ENCODE data around the gene SCAF11. TPM values are rescaled to one million over a fixed set of nuclear protein-coding genes. Genes with fewer than 3 reads are reported as not detected.

The SCAF11 gene
- total RNA-seq, 1 donor from 2014 or later = 124 TPM

DNA sequence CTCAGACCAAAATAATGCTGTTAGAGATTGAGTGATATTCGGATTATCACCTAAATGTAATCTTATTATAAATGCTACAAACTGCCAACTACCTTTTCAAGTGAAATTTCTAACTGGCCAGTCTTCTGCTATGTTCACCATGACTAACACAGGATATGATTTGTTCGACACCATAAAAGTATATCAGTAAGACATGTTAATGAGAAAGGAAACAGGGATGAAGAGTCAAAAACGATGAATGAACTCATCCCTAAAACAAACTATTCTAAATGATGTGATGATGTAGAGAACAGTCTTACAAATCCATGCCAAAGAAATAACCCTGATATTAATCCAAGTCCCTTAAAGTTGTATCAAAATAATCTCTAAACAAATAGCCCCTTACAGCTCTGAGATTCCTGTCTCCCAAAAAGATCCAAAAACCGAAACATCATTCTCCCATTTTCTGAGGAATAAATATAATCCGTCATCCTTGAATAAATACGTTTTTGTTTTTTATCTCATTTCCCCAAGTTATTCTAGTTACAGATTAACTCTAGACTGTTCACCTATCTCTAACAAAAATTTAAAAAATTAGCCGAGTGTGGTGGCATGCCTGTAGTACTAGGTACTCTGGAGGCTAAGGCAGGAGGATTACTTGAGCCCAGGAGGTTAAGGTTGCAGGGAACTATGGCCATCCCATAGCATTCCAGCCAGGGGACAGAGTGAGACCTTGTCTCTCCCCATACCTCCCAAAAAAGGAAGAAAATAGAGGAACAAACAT lies 9.1 kb downstream of the SCAF11 start:
- DNase-seq = no peak

DNA sequence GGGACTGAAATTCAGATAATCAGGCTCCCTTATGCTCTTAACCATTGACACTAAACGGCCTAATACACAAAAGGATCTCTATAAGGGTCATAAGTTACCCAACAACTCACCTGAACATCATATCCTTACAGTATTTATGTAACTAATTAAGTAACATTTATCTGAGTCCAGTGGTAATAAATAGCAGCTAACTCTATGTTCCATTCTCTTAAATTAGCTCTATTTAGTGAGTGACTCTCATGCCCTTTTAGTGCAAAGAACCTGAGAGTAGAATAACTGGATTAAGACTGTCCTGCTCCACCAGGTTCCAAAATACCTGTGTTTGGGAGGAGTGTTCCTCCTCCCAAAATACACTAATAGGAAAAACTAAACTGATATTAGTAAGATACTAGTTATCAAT lies 9.8 kb downstream of the SCAF11 start:
- DNase-seq = no peak

DNA sequence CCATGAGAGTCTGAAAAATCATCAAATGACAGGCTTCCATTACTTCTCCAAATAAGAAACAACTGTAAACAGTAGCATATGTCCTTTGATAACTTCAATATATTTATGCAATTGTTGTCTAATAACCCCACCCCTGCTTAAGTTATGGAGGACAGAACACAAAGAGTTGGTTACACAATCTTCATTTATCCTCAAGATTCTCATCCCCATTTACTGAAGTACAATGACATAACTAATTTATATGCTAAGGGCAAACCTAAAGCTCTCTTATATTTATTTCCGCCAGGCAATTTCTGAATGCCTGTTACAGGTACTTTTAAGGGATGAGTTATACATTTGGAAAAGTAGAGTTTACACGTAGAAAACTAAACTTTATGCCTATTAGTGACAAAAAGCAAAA lies 12.3 kb downstream of the SCAF11 start:
- no peak for DNase-seq

DNA sequence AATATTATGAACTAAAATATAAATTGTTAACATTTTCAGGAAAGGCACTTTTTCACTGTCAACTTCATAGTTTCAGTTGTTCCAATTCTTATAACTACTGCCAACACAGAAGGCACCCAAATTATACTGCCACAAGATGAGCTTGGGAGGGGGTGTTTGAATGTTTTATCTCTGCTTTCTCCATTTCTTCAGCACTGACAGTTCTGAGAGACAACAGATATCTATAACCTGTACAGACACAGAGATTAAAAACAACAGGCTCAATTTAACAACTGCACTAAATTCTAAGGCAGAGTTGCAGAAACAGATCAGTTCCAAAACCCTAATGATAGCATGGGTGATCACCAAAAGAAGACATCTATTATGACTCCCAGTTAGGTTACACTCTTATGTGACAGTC lies 12.8 kb downstream of the SCAF11 start:
- DNase-seq = no peak

DNA sequence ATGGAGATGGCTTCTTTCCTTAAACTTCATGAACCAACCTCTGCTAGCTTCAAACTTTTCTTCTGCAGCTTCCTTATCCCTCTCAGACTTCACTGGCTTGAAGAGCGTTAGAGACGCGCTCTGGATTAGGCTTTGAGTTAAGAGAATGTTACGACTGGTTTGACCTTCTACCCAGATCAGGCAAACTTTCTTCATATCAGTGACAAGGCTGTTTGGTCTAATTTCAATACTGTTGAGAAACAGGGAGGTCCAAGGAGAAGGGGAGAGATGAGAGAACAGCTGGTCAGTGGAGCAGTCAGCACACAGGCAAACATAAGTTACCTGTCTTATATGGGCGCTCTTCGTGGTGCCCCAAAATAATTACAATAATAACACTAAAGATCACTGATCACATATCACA lies 14.9 kb downstream of the SCAF11 start:
- no peak for DNase-seq

DNA sequence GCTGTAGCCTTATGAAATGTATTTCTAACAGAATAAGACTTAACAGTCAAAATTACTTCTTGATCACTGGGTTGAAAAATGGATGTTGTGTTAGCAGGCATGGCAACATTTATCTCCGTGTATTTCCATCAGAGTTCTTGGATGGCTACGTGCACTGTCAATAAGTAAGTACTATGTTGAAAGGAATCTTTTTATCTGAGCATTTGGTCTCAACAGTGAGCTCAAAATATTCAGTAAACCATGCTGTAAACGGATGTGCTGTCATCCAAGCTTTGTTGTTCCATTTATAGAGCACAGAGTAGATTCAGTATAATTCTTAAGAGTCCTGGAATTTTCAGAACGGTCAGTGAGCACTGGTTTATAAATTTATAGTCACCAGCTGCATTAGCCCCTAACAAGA lies 15.5 kb downstream of the SCAF11 start:
- DNase-seq = no peak

DNA sequence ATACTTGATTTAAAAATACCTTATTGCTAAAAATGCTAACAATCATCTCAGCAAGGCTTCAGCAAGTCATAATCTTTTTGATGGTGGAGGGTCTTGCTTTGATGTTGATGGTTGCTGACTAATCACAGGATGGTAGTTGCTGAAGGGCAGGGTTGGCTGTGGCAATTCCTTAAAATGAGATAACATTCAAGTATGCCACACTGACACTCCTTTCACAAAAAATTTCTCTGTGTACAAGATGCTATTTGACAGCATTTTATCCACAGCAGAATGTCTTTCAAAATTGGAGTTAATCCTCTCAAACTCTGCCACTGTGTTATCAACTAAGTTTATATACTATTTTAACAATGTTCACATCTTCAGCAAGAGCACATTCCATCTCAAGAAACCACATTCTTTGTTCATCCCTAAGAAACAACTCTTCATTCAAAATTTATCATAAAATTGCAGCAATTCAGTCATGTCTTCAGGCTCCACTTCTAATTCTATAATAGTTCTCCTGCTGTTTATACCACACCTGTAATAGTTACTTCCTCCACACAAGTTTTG lies 16.1 kb downstream of the SCAF11 start:
- no peak for DNase-seq

DNA sequence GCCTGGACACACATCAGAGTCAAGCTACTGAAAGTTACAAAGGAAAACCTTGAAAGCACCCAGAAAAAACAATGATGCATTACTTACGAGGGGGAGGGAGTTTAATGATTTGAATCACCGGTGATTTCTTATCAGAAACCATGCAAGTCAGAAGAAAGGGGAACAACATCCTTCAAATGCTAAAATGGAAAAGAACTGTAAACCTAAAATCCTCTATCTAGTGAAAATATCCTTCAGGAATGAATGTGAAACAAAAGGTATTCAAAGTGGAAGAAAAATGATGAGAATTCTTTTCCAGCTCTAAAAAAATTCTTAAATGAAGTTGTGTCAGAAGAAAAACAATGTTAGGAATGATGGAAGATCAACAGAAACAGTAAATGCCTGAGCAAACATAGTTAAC lies 16.8 kb downstream of the SCAF11 start:
- DNase-seq = no peak

DNA sequence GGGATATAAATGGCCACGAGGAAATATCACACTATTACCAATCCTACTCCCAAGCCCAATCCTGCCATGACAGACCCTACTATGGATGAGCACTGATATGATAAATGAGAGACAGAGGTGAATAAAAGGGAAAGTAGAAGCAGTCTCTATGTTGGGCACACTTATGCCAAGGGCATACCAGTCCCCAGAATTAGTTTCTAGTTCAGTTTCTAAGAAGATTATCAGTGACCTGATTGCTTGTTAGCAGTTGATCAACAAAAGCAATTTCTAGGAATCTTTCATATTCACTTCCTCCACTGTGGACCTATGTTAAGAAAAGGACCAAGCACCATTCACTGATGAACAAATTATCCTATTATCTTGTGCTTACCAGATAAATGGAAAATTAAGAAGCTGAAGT lies 20.0 kb downstream of the SCAF11 start:
- DNase-seq = no peak

DNA sequence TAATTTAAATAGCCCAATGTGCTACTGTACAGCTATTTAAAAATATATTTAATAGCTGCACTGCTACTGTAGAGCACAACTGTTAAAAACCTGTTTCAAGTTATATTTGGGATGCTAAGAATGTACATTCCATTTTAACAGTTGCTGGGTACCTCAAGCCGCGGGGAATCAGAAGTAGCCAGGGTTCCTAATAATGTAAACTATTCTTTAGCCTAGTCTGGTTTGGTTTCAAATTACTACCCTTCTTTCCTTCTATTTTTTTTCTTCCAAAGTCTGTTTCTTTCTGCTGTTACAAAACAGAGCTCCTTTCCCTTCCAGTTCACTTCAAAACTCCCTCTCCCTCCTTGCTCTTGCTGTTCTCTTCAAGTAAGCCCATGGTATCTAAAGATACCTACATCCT lies 21.3 kb downstream of the SCAF11 start:
- peak; percentile 14 for DNase-seq

DNA sequence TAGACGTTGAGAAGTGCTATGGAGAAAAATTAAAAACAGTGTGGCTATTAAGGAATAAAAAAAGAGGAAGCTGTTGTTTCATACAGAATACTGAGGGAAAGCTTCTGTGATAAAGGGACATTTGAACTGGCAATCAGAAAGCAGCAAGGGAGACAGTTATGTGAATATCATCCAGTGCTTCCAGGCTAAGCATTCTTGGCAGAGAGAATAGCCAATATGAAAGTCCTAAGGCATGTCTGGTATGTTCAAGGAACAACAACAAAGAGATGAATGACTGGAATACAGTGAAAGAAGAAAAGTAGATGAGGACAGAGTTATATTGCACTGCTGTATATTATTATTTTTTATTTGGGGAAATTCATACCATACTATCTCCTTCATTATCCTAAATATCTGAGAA lies 23.9 kb downstream of the SCAF11 start:
- DNase-seq = peak; percentile 41

DNA sequence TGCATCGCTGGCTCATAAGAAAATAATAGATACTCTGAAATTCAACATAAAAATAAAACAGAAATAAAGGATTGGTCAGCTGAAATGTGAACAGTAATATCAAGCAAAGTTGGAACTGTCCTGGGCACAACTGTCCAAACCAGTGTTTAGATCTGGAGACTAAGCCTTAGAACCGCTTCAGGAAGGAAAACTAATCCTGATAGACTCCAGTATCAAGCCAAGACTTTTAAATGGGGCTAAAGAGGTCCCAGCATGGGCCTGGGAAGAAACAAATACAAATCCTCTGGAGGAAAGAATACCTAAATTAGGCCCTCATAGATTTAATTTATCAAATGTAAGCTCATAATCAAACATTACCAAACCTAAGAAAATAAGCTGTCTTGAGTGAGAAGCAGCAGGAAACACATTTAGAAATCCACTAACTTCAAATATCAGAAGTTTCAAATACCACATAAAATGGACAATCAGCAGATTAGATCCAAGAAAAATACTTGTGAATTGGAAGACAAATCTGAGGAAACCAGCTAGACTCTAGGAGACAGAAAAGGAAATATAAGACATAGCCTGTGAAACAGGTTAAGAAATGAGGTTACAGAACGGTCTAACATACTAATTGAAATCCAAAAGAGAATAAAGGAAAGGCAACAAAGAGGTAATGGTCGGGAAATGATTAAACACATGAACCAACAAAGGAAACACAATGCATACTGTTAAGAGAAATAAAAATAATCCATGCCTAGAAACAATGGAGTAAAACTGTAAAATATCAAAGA lies 27.6 kb downstream of the SCAF11 start:
- DNase-seq = no peak

DNA sequence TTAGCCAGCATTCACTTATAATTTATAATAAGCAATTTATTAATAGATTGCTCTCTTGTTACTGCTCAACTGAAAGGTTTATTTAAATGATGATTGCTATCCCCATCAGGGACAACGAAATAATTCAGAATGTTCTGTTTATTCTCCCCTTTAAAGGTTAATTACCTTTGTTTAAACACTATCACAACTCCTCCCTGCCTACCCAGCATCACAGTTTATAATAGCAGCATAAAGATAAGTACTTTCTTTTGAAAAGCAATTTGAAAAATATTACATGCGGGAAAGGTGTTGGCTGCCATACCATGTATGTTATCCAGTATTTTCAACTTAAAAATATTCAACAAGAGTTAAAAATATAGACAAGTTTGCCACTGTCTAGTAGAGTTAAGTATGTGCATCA lies 30.6 kb downstream of the SCAF11 start:
- no peak for DNase-seq

DNA sequence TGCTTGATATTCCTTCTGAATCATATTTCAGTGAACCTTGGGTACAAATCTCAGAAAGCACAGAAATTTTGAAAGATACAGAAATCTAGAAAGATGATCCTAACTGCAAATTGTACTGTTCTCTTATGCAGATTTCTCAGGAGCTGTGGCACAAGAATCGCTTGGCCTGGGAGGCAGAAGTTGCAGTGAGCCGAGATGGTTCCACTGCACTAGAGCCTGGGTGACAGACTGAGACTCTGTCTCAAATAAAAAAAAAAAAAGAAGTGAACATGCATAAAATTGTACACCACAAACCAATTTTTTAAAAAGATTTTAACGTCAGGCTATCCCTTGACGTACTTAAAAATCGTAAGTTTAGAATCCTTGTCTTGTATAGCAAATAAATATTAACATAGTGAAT lies 31.3 kb downstream of the SCAF11 start:
- no peak for DNase-seq

DNA sequence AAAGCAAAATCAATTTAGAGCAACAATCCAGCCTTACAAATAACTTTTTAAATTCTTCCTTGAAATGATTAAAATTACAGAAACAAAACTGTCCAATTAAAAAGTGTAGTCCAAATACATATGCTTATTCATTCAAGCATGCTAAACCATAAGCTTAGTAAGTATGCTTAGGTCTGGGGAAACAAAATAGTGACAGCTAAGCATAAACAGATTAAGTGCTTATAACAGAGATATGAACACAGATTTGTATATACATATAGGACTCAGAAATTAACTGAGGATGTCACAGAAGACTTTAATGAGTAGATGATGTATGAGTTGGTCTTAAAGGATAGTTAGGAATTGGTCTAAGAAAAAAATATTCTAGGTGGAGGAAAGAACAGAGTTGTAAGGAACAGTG lies 41.8 kb downstream of the SCAF11 start:
- no peak for DNase-seq

DNA sequence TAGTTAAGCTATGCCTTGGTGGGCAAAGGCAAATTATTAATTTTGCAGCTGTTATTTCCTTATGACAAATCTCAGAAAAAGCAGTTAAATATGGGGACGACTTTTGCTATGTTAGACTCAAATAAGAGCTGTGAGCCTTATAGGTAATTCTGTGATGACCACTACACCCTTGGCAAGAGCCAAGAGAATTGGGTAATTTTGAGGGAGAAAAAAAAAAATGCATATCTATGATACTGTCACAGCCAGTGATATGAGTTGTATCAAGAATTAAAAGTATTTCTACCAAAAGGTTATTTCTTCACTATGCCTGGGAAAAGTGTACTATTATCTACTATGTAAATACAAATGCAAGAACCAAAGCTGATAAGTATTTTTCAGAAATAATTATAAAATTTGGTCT lies 43.9 kb downstream of the SCAF11 start:
- no peak for DNase-seq

DNA sequence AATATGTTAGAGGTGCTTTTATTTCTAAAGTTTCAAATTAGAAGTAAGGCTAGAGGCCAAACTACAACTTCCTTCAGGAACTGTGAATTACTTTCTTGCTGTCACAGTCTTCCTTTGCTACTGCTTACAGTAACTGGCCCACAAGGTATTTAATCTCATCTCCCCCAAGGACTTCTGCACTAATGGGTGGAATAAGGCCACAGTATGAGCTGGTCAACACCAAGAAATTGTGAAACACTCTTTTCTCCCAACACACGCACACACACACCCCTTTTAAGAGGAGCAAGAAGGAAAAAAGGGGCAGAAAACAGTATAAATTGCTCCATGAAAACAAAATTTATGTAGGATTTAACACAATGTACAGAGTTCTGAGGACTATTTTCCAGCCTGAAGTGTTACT lies 45.6 kb downstream of the SCAF11 start:
- no peak for DNase-seq

DNA sequence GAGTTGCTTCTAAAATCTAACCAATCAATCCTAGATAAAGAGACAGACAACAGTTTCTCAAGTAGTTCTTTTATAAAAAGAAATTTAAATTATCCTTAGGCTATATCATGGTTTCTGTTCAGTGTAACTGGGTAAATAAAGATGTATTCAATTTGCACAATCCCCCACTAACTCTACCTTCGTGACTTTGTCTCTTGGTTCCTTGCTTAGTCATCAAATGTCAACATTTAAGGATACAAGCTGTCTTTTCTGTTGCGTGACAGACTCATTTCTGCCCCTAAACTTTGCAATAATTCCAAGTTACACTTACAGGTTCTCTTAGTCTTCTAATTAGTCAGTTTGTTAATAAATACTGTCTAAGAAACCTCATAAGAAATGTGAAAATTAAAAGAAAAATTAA lies 50.6 kb downstream of the SCAF11 start:
- peak; percentile 8 for DNase-seq

DNA sequence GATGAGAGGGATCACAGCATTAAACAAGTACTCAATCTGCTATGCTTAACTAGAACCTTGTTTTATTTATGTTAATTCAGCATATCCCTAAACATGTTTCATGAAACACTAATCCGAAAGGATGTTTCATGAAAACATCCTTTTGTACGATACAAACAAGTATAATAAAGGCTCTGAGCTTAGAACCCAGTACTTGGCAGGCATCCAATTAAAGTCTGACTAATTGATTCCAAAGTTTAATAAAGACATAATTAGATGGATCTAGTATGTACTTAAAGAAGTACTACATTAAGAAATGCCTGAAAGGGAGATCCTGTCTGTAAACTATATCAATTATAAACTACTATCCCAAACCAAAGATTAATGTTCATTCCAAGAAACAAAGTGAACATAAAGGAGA lies 51.8 kb downstream of the SCAF11 start:
- DNase-seq = no peak

DNA sequence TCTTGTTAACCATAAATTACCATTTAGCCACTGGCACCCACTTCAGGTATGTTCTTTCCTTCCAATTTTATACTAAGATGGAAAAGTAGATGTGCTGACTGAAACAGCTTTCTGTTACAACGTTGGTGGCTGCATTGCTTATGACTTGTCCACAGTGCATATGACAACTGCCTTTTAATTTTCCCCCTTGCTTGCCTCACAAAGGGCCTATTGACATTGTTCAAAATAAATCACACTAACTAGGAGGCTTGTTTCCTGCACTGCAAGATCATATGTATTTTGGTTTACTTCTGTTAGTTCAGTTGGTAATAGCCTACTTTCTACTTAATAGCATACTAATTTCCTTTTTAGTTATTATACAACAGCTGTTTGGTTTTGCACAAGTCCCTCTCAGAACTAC lies 55.4 kb downstream of the SCAF11 start:
- DNase-seq = no peak

DNA sequence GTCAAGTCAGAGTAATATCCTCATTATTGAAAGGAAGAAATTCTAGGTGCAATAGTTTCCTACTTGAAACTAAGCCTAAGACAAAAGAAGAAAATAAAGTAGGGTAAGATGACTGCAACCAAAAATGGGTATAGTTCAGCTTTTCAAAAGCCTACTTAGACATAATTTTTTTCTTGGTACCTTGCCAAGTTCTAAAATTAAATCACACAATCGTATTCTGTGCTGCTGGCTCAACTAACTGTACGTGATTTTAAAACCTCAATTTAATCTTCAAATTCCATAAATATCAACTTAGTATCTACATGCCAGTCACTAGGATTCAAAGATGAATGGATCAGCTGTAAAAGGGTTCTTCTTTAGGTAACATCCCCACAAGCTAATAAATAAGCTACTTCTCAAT lies 56.9 kb downstream of the SCAF11 start:
- no peak for DNase-seq

DNA sequence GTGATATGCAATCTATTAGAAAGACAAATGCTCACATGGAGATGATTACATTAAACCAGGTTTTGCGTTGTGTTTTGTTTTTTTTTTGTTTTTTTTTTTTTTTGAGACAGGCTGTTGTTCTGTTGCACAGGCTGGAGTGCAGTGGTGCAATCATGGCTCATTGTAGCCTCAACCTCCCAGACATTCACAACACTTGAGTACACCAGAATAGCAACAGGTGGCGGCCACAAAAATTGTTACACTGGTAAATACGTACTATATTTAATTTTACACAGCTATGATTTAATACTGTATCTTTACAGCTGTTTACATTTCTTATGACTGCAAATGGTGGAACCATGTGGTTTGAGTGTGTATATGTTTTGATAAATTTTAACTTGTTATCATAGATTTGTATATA lies 60.0 kb downstream of the SCAF11 start:
- DNase-seq = no peak

DNA sequence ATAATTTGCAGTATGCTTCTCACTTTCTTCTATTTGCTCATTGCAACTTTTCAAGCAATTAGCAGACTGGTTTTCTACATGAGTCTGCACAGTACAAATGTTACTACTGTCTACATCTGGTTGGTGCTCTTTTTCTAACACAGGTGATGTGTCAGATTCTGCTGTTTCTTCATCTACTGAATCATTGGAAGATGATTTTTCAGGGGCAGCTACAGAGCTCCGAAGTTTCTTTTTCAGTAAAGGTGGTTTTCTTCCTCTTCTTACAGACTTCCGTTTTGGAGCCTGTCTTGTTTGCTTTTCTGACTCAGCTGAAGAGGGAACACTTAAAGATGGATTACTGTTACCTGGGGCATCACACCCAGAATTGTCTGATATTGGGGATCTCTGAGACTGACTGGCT lies 62.1 kb downstream of the SCAF11 start:
- no peak for DNase-seq

DNA sequence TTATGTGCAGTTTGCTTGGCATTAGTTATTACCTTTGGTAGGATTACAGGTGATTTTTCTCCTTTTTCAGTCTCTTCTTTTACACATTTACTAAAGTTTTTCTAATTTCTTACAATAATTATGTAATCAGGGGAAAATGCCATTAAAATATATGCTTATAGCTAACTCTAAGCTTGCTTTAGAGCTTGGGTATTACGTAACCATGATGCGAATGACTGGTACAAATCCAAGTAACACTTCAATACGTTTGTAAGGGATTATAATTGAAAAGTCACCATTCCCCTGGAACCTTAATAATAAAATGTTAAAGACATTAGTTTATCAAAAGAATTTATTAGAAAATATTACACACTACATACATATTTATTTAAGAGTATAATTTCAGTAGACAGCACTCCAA lies 71.6 kb downstream of the SCAF11 start:
- no peak for DNase-seq
